A673 (cell line): ENCODE measurements around the gene SGMS1. TPM values are rescaled to one million over a fixed set of nuclear protein-coding genes. Genes with fewer than 3 reads are reported as not detected.

ENCODE experiments used
- BruUV-seq: library from RNA; stranded (reverse); fragments of 400-500 nt; replicated peaks from 2 replicates; lab custom pipeline; 2021; lab: Mats Ljungman, UMichigan
- CTCF ChIA-PET: fragments of 300-600 bp; sonication (Branson Sonifier 250); formaldehyde crosslinking; loops from one replicate; lab custom pipeline; 2022; ENCODE audit warnings: antibody characterized with exemption; lab: Charles Lee
- POLR2A ChIA-PET: fragments of 300-600 bp; sonication (Branson Sonifier 250); formaldehyde crosslinking; loops from one replicate; lab custom pipeline; 2022; ENCODE audit warnings: antibody characterized with exemption; ENCODE audit not compliant: low non-redundant PET; lab: Charles Lee
- DNase-seq: peaks from one replicate; pipeline ENCODE4 v3.0.0-alpha.2; 2015; ENCODE audit warnings: low spot score
- H3K27ac ChIP-seq: fragments of 200-600 bp; sonication (generic); 2 replicates; pipeline ENCODE4 v1.5.1; 2016; ENCODE audit warnings: mixed run types, low read depth, mild to moderate bottlenecking, mixed read lengths, antibody characterized with exemption, low read length; ENCODE audit not compliant: poor library complexity, severe bottlenecking
- H3K27me3 ChIP-seq: fragments of 200-600 bp; sonication (generic); replicated peaks from 2 replicates; pipeline ENCODE4 v1.6.1; 2017; ENCODE audit warnings: mixed run types, low read depth, mild to moderate bottlenecking, mixed read lengths, antibody characterized with exemption, low read length; ENCODE audit not compliant: insufficient read depth, poor library complexity
- H3K36me3 ChIP-seq: fragments of 200-600 bp; sonication (generic); 2 replicates; pipeline ENCODE4 v1.6.1; 2016; ENCODE audit warnings: mixed run types, mild to moderate bottlenecking, mixed read lengths, antibody characterized with exemption, low read length; ENCODE audit not compliant: insufficient read depth, poor library complexity, severe bottlenecking
- H3K4me1 ChIP-seq: fragments of 200-600 bp; sonication (generic); 2 replicates; pipeline ENCODE4 v1.6.1; 2017; ENCODE audit warnings: mixed run types, mild to moderate bottlenecking, mixed read lengths, antibody characterized with exemption, low read length; ENCODE audit not compliant: insufficient read depth, poor library complexity, severe bottlenecking
- H3K4me3 ChIP-seq: fragments of 200-600 bp; sonication (generic); 2 replicates; pipeline ENCODE4 v1.5.1; 2016; ENCODE audit warnings: low read depth, mixed run types, mild to moderate bottlenecking, mixed read lengths, low read length; ENCODE audit not compliant: poor library complexity, severe bottlenecking
- H3K9me3 ChIP-seq: fragments of 200-600 bp; sonication (generic); 2 replicates; pipeline ENCODE4 v1.6.1; 2016; ENCODE audit warnings: mixed run types, low read depth, mild to moderate bottlenecking, mixed read lengths, antibody characterized with exemption, low read length; ENCODE audit not compliant: poor library complexity, severe bottlenecking
- EZH2 ChIP-seq: fragments of 200-600 bp; sonication (generic); IDR thresholded peaks from 2 replicates; pipeline ENCODE4 v1.6.1; 2017; ENCODE audit warnings: borderline replicate concordance, low read depth, mild to moderate bottlenecking, mixed read lengths, antibody characterized with exemption, low read length; ENCODE audit not compliant: poor library complexity, severe bottlenecking
- intact Hi-C: fragments of 100-400 bp; cut with micrococcal nuclease; formaldehyde crosslinking; loops from one replicate; pipeline ENCODE4 v1.10.0; 2022; ENCODE audit not compliant: unreplicated experiment
- total RNA-seq: library from RNA; stranded (reverse); gene quantifications from 2 replicates; pipeline ENCODE4 v1.2.3, GENCODE V29; 2021
- TF ChIP-seq, protein P1 (sequence below): fragments of 300-800, 200-600 bp; sonication (generic); conservative IDR thresholded peaks from 2 replicates; pipeline ENCODE4 v1.5.1; 2017; ENCODE audit warnings: low read depth, mild to moderate bottlenecking, antibody characterized with exemption, low read length, moderate library complexity, mixed read lengths

Gene SGMS1
- total RNA-seq, 1 experiment from 2014 or later = 13.0 TPM

DNA sequence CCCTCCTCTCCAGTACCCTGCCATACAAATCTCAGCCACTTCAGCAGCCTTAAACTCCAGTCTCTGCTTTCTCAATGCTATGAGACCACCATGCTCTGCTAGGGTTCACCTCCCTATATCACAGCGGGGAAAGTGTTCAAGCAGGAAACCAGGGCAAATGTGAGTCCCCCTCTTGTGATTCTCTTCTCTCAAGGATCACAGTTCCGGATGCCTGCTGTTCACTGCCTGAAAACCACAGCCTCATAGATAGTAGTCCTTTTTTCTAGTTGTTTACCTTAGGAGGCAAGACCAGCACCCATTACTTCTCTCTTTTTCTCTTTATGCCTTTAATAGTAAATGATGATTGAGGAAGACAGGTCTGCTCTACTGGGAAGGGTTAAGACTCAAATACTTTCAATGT is 100.8 kb downstream of the SGMS1 start:
- DNase-seq = no peak
- Histone ChIP-seq H3K9me3 (no peaks in the 10 kb centered on the region), H3K4me3 (no peak overlapping the region), H3K27me3 (no peaks in the 10 kb centered on the region), H3K4me1 (no peaks in the 10 kb centered on the region), H3K27ac (no peak overlapping the region), H3K36me3 (no peaks in the 10 kb centered on the region)
- ChIA-PET POLR2A (no interaction called here), CTCF (no interaction called here)
- BruUV-seq = no TSS peak
- TF ChIP-seq EZH2 = no peak
- TF ChIP-seq, protein P1, sequence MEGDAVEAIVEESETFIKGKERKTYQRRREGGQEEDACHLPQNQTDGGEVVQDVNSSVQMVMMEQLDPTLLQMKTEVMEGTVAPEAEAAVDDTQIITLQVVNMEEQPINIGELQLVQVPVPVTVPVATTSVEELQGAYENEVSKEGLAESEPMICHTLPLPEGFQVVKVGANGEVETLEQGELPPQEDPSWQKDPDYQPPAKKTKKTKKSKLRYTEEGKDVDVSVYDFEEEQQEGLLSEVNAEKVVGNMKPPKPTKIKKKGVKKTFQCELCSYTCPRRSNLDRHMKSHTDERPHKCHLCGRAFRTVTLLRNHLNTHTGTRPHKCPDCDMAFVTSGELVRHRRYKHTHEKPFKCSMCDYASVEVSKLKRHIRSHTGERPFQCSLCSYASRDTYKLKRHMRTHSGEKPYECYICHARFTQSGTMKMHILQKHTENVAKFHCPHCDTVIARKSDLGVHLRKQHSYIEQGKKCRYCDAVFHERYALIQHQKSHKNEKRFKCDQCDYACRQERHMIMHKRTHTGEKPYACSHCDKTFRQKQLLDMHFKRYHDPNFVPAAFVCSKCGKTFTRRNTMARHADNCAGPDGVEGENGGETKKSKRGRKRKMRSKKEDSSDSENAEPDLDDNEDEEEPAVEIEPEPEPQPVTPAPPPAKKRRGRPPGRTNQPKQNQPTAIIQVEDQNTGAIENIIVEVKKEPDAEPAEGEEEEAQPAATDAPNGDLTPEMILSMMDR = no peak
- intact Hi-C loops = no loop called here

- TF ChIP-seq, protein P1 = no peak
- TF ChIP-seq EZH2 = no peak
- CTCF ChIA-PET = no interaction called here
- no peaks in the 10 kb centered on the region for H3K4me1 ChIP-seq
- DNase-seq = no peak
- no peaks in the 10 kb centered on the region for H3K9me3 ChIP-seq
- no peaks in the 10 kb centered on the region for H3K27me3 ChIP-seq
- no TSS peak for BruUV-seq
- POLR2A ChIA-PET = no interaction called here
- H3K27ac ChIP-seq = no peak overlapping the region
- no peaks in the 10 kb centered on the region for H3K36me3 ChIP-seq
- intact Hi-C loops = no loop called here
- no peak overlapping the region for H3K4me3 ChIP-seq
Observed at GRCh38 chr10:50520115-50520514, 103.6 kb downstream of the SGMS1 start.

GRCh38 chr10:50517626-50518025 is 106.1 kb downstream of the SGMS1 start:
- DNase-seq = no peak
- CTCF ChIA-PET = no interaction called here

More at GRCh38 chr10:50517626-50518025, 106.1 kb downstream of the SGMS1 start:
- BruUV-seq = no TSS peak
- TF ChIP-seq, protein P1 = no peak
- no peak for TF ChIP-seq EZH2
- Histone ChIP-seq H3K27me3 (no peaks in the 10 kb centered on the region), H3K9me3 (no peaks in the 10 kb centered on the region), H3K36me3 (no peaks in the 10 kb centered on the region), H3K27ac (no peak overlapping the region), H3K4me3 (no peak overlapping the region), H3K4me1 (no peaks in the 10 kb centered on the region)
- POLR2A ChIA-PET = interaction anchor here (0.6 kb wide), 2 partner anchors 99 to 107 kb away, joined by 3 to 5 read pairs; no protein-coding TSS in a partner anchor
- intact Hi-C loops = no loop called here
